ENCODE measurements around the gene RAI14. TPM values are rescaled to one million over a fixed set of nuclear protein-coding genes. Genes with fewer than 3 reads are reported as not detected.

Gene RAI14
- total RNA-seq, 2 donors from 2014 or later: 25.7 to 27.5 TPM

GRCh38 chr5:34684980-34685352, 28.8 kb downstream of the RAI14 start:
- no peak overlapping the region for H3K4me3 ChIP-seq
- H3K36me3 ChIP-seq (replicated peaks in 1 of 2; ENCODE audit: insufficient read depth in 1 of 2, low read depth in 2 of 2): no peaks in the 10 kb centered on the region
- no peaks in the 10 kb centered on the region for H3K9me3 ChIP-seq
- peaks cover 48% of the 10 kb centered on the region for H3K4me1 ChIP-seq
- peak overlapping the region in 2 of 4 donors; percentile 9 to 57 for H3K27ac ChIP-seq
- H3K27me3 ChIP-seq: no peaks in the 10 kb centered on the region
- no peak for DNase-seq
- 93% methylated on average over 4 of the region's 4 CpGs for WGBS, 2 donors
- TF ChIP-seq CTCF (IDR thresholded peaks at IDR 0.05) (no peak), POLR2A (IDR thresholded peaks at IDR 0.05) (no peak)
- no peak for ATAC-seq
- intact Hi-C loops (cut with DNase I): no loop called here

GRCh38 chr5:34685485-34686165, 29.5 kb downstream of the RAI14 start:
- Histone ChIP-seq H3K36me3 (replicated peaks in 1 of 2; ENCODE audit: insufficient read depth in 1 of 2, low read depth in 2 of 2) (no peaks in the 10 kb centered on the region), H3K4me3 (no peak overlapping the region), H3K9me3 (no peaks in the 10 kb centered on the region), H3K27me3 (no peaks in the 10 kb centered on the region), H3K27ac (peak overlapping the region in 3 of 4 donors; percentile 3 to 88 (median 86)), H3K4me1 (peaks cover 48% of the 10 kb centered on the region)
- no peak for DNase-seq
- WGBS, 2 donors: 10 to 43% methylated on average over 1 of the region's 1 CpG
- intact Hi-C loops (cut with DNase I): no loop called here
- ATAC-seq: no peak
- TF ChIP-seq CTCF (IDR thresholded peaks at IDR 0.05) (no peak), POLR2A (IDR thresholded peaks at IDR 0.05) (no peak)

GRCh38 chr5:34686762-34687268, 30.7 kb downstream of the RAI14 start:
- H3K27ac ChIP-seq: peak overlapping the region; percentile 66 to 88 (median 82)
- DNase-seq (peak; percentile 88 to 96 (median 92)), ATAC-seq (peak; percentile 98)
- H3K27me3 ChIP-seq: no peaks in the 10 kb centered on the region
- intact Hi-C loops (cut with DNase I): no loop called here
- TF ChIP-seq CTCF (IDR thresholded peaks at IDR 0.05): peak in 2 of 7 experiments; percentile 17 to 24
- peak; percentile 24 to 90 (median 83) for TF ChIP-seq POLR2A (IDR thresholded peaks at IDR 0.05)
- H3K4me3 ChIP-seq: no peak overlapping the region
- H3K9me3 ChIP-seq: no peaks in the 10 kb centered on the region
- no peaks in the 10 kb centered on the region for H3K36me3 ChIP-seq (replicated peaks in 1 of 2; ENCODE audit: insufficient read depth in 1 of 2, low read depth in 2 of 2)
- 13 to 14% methylated on average over 7 of the region's 7 CpGs for WGBS, 2 donors
- peaks cover 48% of the 10 kb centered on the region for H3K4me1 ChIP-seq

GRCh38 chr5:34687269-34688011, 31.3 kb downstream of the RAI14 start:
- H3K36me3 ChIP-seq (replicated peaks in 1 of 2; ENCODE audit: insufficient read depth in 1 of 2, low read depth in 2 of 2): no peaks in the 10 kb centered on the region
- H3K4me3 ChIP-seq: no peak overlapping the region
- H3K9me3 ChIP-seq: no peaks in the 10 kb centered on the region
- peak; percentile 58 for ATAC-seq
- no peaks in the 10 kb centered on the region for H3K27me3 ChIP-seq
- DNase-seq: peak in 3 of 4 donors; percentile 19 to 32 (median 28)
- WGBS, 2 donors: 25 to 28% methylated on average over 10 of the region's 10 CpGs
- H3K4me1 ChIP-seq: peaks cover 47% of the 10 kb centered on the region
- intact Hi-C loops (cut with DNase I): no loop called here
- H3K27ac ChIP-seq: peak overlapping the region; percentile 35 to 88 (median 82)
- TF ChIP-seq POLR2A (IDR thresholded peaks at IDR 0.05) (no peak), CTCF (IDR thresholded peaks at IDR 0.05) (peak in 1 of 7 experiments; percentile 16)

Measured in body of pancreas (tissue), 4 donors.